Liver (tissue), 9 donors: Measurements from ENCODE around the gene BPIFB4. TPM values are rescaled to one million over a fixed set of nuclear protein-coding genes. Genes with fewer than 3 reads are reported as not detected.
"Not testable (repeated sequence)": the region's sequence is repeated elsewhere in the genome, so short reads cannot be mapped to it uniquely, and the experiment has no call there.

ENCODE experiments used
- DNase-seq: peaks from one replicate; pipeline ENCODE4 v3.0.0-alpha.2; 2017; ENCODE audit warnings: low spot score
- H3K27ac ChIP-seq, 2 donors: one replicate each; pipeline ENCODE4 v1.7.0; 2013; ENCODE audit warnings: inconsistent platforms in 2 of 2, low read length in 2 of 2, control low read depth in 1 of 2, low read depth in 1 of 2, mild to moderate bottlenecking in 1 of 2
- H3K27me3 ChIP-seq, 4 donors: one replicate each; pipeline versions ENCODE4 v1.6.1 to v1.7.0; 2013; ENCODE audit warnings: low read length in 3 of 4, inconsistent platforms in 1 of 4, mild to moderate bottlenecking in 1 of 4, moderate library complexity in 1 of 4; ENCODE audit not compliant: control insufficient read depth in 4 of 4, insufficient read depth in 4 of 4
- H3K36me3 ChIP-seq, 4 donors: one replicate each; pipeline versions ENCODE4 v1.6.1 to v1.7.0; 2013; ENCODE audit warnings: low read length in 3 of 4, mild to moderate bottlenecking in 3 of 4, low read depth in 1 of 4, moderate library complexity in 1 of 4; ENCODE audit not compliant: control insufficient read depth in 4 of 4, insufficient read depth in 3 of 4
- H3K4me1 ChIP-seq, 4 donors: one replicate each; pipeline versions ENCODE4 v1.6.1 to v1.7.0; 2013; ENCODE audit warnings: low read length in 3 of 4, mild to moderate bottlenecking in 3 of 4, moderate library complexity in 1 of 4; ENCODE audit not compliant: control insufficient read depth in 4 of 4, insufficient read depth in 4 of 4
- H3K4me3 ChIP-seq, 3 donors: one replicate each; pipeline versions ENCODE4 v1.6.1 to v1.7.0; 2013; ENCODE audit warnings: low read length in 3 of 3, control low read depth in 1 of 3, low read depth in 1 of 3, mild to moderate bottlenecking in 1 of 3
- H3K9ac ChIP-seq, 2 donors: one replicate each; pipeline ENCODE4 v1.7.0; 2013; ENCODE audit warnings: low read length in 2 of 2, mild to moderate bottlenecking in 2 of 2, moderate library complexity in 2 of 2, control low read depth in 1 of 2, low read depth in 1 of 2
- H3K9me3 ChIP-seq, 4 donors: one replicate each; pipeline versions ENCODE4 v1.6.1 to v1.7.0; 2013; ENCODE audit warnings: low read length in 3 of 4; ENCODE audit not compliant: control insufficient read depth in 4 of 4
- CTCF ChIP-seq: fragments of 150-350 bp; IDR thresholded peaks from 2 replicates; pipeline ENCODE4 v1.5.1; 2017; ENCODE audit warnings: improper control_type of control experiment, low read depth, low read length; ENCODE audit not compliant: missing input control
- EGR1 ChIP-seq, 2 donors: IDR thresholded peaks; 2 replicates each; pipeline ENCODE4 v1.6.1; 2016 to 2018; ENCODE audit warnings: antibody characterized with exemption in 2 of 2, low read depth in 2 of 2
- FOXA2 ChIP-seq: IDR thresholded peaks from 2 replicates; pipeline ENCODE4 v1.6.1; 2016; ENCODE audit warnings: antibody characterized with exemption
- GABPA ChIP-seq, 2 donors: IDR thresholded peaks in 1 of 2; conservative IDR thresholded peaks in 1 of 2; 2 replicates each; pipeline ENCODE4 v1.6.1; 2016; ENCODE audit warnings: antibody characterized with exemption in 2 of 2, mild to moderate bottlenecking in 1 of 2, moderate library complexity in 1 of 2
- HNF4G ChIP-seq: IDR thresholded peaks from 2 replicates; pipeline ENCODE4 v1.6.1; 2016; ENCODE audit warnings: antibody characterized with exemption
- NR2F2 ChIP-seq: IDR thresholded peaks from 2 replicates; pipeline ENCODE4 v1.6.1; 2016; ENCODE audit warnings: antibody characterized with exemption
- RAD21 ChIP-seq, 2 donors: IDR thresholded peaks; 2 replicates each; pipeline ENCODE4 v1.6.1; 2016; ENCODE audit warnings: antibody characterized with exemption in 2 of 2, mild to moderate bottlenecking in 2 of 2
- REST ChIP-seq: IDR thresholded peaks from 2 replicates; pipeline ENCODE4 v1.6.1; 2016; ENCODE audit warnings: antibody characterized with exemption, mild to moderate bottlenecking
- RXRA ChIP-seq, 2 donors: IDR thresholded peaks; 2 replicates each; pipeline ENCODE4 v1.6.1; 2017 to 2018; ENCODE audit warnings: antibody characterized with exemption in 2 of 2, mild to moderate bottlenecking in 1 of 2
- SP1 ChIP-seq: IDR thresholded peaks from 2 replicates; pipeline ENCODE4 v1.6.1; 2018; ENCODE audit warnings: antibody characterized with exemption, mild to moderate bottlenecking
- TAF1 ChIP-seq: conservative IDR thresholded peaks from 2 replicates; pipeline ENCODE4 v1.6.1; 2016; ENCODE audit warnings: antibody characterized with exemption, mild to moderate bottlenecking
- YY1 ChIP-seq: IDR thresholded peaks from 2 replicates; pipeline ENCODE4 v1.6.1; 2016; ENCODE audit warnings: antibody characterized with exemption, mild to moderate bottlenecking
- WGBS: extraction: QIAGEN DNeasy Blood & Tissue Kit; methylation state at CpG from one replicate; pipeline ENCODE4 v1.1.7; 2013; 5-methylcytosine and 5-hydroxymethylcytosine counted together
- polyA plus RNA-seq, 2 donors: library from polyadenylated mRNA; stranded (reverse) in 1 of 2; unstranded in 1 of 2; fragments of 200-250 nt in 1 of 2; fragments of >200 nt in 1 of 2; fragmentation: Nextera tagmentation in 1 of 2; extraction: Ambion mirVana in 1 of 2; gene quantifications; one replicate each; pipeline versions ENCODE4 v1.2.1 to v1.2.3, GENCODE V29; 2013 to 2015
- total RNA-seq, 2 donors: library from RNA; depleted of rRNA; stranded (reverse); fragments of >200 nt; gene quantifications; one replicate each; pipeline ENCODE4 v1.2.3, GENCODE V29; 2014
- TF ChIP-seq, protein P1 (sequence below): IDR thresholded peaks from 2 replicates; pipeline ENCODE4 v1.6.1; 2016; ENCODE audit warnings: antibody characterized with exemption
- TF ChIP-seq, protein P2 (sequence below): IDR thresholded peaks from 2 replicates; pipeline ENCODE4 v1.6.1; 2016; ENCODE audit warnings: antibody characterized with exemption
- donor health status: healthy.
- donor health status: healthy.
- donor health status: healthy.
- donor health status: healthy.
- donor health status: healthy.

The BPIFB4 gene
- total and polyA plus RNA-seq, 4 donors, result 0.16 TPM; not detected in 3

DNA sequence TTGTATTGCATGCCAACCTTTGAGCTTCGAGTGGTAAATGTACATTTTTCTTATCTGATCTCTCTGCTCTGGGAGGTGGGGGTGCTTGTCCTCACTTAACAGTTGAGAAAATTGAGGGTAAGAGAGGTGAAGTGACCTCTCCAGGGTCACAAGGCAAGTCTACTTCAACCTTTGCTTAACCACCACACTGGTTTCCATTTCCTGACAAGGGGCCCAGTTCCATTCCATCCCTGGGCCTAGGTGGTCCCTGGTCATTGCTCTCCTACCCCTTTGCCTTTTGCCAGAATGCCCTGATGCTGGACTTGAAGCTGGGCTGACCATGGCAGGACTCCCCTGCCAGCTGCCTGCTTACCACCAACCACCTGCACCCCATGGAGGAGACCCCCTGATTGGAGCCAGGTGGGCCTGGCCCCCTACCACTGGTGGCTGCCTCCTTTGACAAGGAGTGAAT, 35.7 kb upstream of the BPIFB4 start:
- TF ChIP-seq REST (no peak), RXRA (IDR thresholded peaks at IDR 0.05) (no peak), EGR1 (IDR thresholded peaks at IDR 0.05; ENCODE audit: low read depth in 2 of 2) (no peak), RAD21 (IDR thresholded peaks at IDR 0.05) (no peak), GABPA (IDR thresholded peaks at IDR 0.05 in 1 of 2, conservative IDR thresholded peaks at IDR 0.05 in 1 of 2) (no peak), YY1 (no peak), HNF4G (no peak), SP1 (no peak), CTCF (no peak), TAF1 (no peak), FOXA2 (no peak), NR2F2 (no peak)
- TF ChIP-seq, protein P1, sequence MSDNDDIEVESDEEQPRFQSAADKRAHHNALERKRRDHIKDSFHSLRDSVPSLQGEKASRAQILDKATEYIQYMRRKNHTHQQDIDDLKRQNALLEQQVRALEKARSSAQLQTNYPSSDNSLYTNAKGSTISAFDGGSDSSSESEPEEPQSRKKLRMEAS, result no peak
- TF ChIP-seq, protein P2, sequence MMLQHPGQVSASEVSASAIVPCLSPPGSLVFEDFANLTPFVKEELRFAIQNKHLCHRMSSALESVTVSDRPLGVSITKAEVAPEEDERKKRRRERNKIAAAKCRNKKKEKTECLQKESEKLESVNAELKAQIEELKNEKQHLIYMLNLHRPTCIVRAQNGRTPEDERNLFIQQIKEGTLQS, result no peak
- no peaks in the 10 kb centered on the region for H3K36me3 ChIP-seq
- no peak overlapping the region for H3K4me3 ChIP-seq
- no peaks in the 10 kb centered on the region for H3K27me3 ChIP-seq
- no peak overlapping the region for H3K27ac ChIP-seq
- no peaks in the 10 kb centered on the region for H3K4me1 ChIP-seq
- peaks cover 0 to 3% (median 0%) of the 10 kb centered on the region in 4 donors for H3K9me3 ChIP-seq
- WGBS, result 27% methylated on average over 1 of the region's 1 CpG
- no peak for DNase-seq
- no peak overlapping the region for H3K9ac ChIP-seq

DNA sequence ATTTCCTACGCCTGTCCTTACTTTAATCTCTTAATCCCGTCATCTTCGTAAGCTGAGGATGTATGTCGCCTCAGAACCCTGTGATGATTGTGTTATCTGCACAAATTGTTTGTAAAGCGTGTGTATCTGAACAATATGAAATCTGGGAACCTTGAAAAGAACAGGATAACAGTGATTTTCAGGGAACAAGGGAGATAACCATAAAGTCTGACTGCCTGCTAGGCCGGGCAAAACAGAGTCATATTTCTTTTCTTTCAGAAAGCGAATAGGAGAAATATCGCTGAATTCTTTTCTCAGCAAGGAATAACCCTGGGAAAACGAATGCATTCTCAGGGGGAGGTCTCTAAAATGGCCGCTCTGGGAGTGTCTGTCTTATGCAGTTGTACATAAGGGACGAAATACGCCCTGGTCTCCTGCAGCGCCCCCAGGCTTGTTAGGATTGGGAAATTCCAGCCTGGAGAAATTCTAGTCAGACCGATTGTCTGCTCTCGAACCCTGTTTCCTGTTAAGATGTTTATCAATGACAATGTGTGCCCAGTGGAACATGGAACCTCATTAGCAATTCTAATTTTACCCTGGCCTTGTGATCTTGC, 34.2 kb upstream of the BPIFB4 start:
- WGBS, result 90% methylated on average over 15 of the region's 15 CpGs
- not testable (repeated sequence) for H3K4me3 ChIP-seq, H3K9ac ChIP-seq, H3K9me3 ChIP-seq, H3K4me1 ChIP-seq, H3K27me3 ChIP-seq, DNase-seq, H3K36me3 ChIP-seq, H3K27ac ChIP-seq
